GM18907 (cell line): Measurements from ENCODE around the gene DEFB116.
"Not testable (repeated sequence)": the region's sequence is repeated elsewhere in the genome, so short reads cannot be mapped to it uniquely, and the experiment has no call there.

Source experiments
- ATAC-seq: cut with Tn5 transposase; IDR thresholded peaks from one replicate; pipeline ENCODE4 v1.9.1; 2021; ENCODE audit warnings: mild to moderate bottlenecking, moderate library complexity; ENCODE audit not compliant: unreplicated experiment

DEFB116 gene, protein sequence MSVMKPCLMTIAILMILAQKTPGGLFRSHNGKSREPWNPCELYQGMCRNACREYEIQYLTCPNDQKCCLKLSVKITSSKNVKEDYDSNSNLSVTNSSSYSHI

DNA sequence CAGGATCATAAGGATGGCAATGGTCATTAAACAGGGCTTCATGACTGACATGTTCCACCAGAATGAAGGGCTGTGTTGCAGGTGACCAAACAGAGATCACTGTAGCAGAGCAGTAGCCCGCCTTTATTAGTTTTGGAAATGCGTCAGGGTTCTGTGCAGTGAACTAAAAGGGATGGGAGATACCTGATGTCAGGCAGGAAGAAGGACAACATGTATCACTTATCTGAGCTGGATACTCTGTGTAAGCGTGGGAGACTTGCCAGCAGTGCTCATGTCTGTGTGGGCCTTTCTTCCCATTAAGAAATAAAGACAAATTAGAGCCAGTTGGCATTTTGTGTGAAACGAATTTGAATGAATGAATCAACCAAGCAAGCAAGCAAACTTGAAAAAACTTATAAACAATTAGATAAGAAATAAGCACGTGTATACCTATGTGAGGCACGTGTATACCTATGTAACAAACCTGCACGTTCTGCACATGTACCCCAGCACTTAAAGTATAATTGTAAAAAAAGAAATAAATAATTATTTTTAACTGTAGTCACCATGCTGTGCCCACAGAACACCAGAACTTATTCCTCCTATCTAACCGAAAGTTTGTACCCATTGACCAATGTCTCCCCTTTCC, at the start of gene DEFB116:
TSS of gene DEFB116 (minus strand) at position 51 of the 628 bp plus-strand sequence. CDS start at position 51, 0 bp downstream.
- no peak for ATAC-seq

DNA sequence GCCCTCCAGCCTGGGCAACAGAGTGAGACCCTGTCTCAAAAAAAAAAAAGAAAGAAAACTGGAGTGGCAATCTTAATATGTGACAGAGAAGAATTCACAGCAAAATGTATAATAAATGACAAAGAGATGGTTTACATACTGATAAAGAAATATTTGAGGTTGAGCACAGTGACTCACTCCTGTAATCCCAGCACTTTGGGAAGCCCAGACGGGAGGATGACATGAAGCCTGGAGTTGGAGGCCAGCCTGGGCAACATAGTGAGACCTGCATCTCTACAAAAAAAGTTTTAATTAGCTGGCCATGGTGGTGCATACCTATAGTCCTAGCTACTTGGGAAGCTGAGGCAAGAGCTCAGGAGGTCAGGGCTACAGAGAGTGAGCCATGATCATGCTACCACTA, 47.6 kb upstream of the DEFB116 start:
- ATAC-seq, result no peak

DNA sequence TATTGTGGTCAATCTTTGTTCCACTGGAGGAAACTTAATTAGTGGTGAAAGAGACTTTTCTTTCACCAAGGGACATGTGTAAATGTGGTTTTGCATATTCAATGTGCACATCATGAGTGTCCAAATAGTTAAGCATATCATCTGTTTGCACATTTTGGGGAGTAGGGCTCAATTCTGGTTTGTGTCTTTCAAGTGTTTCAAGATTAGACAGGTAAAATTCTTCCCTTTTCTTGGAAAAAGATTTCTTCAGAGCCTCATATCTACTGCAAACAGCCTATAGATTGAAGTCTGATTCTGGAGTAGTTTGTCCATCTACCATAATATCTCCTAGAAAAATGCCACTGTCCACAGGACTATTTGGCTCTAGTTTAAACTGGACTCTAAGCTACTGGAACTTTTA, 33.1 kb upstream of the DEFB116 start:
- no peak for ATAC-seq

DNA sequence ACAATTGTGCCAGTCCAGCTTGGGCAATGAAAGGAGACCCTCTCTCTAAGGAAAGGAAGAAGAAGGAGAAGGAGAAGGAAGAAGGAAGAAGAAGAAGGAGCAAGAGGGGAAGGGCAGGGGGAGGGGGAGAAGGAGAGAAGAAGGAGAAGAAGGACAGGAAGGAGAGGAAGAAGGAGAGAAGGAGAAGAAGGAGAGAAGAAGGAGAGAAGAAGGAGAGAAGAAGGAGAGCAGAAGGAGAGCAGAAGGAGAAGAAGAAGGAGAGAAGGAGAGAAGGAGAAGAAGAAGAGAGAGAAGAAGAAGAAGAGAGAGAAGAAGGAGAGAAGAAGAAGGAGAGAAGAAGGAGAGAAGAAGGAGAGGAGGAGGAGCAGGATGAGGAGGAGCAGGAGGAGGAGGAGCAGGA, 22.5 kb upstream of the DEFB116 start:
- ATAC-seq, result no peak

- ATAC-seq, result no peak
These were observed 14.1 kb upstream of the DEFB116 start for GRCh38 chr20:31322504-31322903.

DNA sequence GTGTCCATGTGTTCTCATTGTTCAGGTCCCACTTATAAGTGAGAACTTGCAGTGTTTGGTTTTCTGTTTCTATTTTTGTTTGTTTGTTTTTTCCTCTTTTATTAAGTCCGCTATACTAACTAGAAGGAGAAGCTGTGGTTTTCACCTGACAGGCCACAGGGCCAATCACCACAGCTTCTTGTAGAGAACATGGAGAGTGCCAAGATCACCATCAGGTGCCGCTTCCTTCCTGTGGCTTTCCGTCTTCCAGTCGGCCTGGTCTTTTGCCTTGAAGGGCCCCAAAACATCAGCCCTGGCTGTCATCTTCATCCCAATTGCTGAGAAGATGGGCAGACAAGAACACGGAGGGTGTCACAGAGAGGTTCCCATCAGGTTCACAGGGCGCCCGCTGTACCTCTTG, 23.4 kb downstream of the DEFB116 start:
- not testable (repeated sequence) for ATAC-seq

DNA sequence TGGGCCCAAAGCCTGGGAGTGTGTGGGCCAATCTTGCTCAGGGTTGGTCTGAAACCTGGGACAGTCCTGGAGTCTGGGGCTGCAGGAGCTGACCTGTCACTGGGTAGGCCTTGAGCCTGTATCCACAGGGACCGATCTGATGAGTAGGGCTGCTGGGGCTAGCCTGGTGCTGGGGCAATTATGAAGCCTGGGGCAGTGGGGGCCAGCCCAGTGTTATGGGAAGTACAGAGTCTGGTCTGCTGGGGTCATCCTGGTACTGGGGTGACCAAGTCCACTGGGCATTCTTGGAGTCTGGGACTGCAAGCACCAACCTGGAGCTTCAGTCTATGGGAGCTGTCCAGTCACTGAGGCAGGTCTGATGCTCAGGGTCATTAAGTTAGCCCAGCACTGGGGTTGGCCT, 30.2 kb downstream of the DEFB116 start:
- ATAC-seq, result no peak

DNA sequence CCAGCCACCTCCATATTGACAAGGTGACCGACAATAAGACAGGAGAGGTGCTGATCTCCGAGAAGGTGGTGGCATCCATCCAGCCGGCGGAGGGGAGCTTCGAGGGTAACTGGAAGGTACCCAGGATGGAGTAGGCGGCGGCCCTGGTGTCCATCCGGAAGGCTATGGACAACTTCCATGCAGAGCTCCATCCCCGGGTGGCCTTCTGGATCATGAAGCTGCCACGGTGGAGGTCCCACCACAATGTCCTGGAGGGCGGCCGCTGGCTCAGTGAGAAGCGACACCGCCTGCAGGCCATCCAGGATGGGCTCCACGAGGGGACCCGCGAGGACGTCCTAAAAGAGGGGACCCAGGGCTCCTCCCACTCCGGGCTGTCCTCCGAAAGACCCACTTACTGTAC, 33.9 kb downstream of the DEFB116 start:
- no peak for ATAC-seq

GRCh38 chr20:31260326-31260932, 48.0 kb downstream of the DEFB116 start:
- no peak for ATAC-seq

DNA sequence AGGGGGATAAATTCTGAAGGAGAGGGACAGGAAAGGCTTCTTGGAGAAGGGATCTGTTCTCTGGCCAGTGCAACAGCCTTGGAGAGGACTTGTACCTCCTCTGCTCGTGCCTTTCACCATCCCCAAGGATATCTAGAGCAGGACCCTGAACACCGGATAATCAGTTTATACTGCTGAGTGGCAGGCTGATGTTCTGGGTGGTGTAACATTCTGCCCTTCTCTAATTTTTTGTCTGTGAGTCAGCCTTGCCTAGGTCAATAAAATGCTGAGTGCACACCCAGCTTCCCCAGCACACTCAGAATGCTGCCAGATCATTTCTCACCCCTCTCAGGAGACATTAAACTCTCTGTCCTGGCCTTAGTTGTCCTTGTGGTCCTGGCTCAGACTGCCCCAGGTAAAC, 51.0 kb downstream of the DEFB116 start, which contains the start of gene DEFB115:
TSS of gene DEFB115 (plus strand) at position 301 of the 400 bp plus-strand sequence. CDS start at position 301, 0 bp downstream.
- no peak for ATAC-seq

DNA sequence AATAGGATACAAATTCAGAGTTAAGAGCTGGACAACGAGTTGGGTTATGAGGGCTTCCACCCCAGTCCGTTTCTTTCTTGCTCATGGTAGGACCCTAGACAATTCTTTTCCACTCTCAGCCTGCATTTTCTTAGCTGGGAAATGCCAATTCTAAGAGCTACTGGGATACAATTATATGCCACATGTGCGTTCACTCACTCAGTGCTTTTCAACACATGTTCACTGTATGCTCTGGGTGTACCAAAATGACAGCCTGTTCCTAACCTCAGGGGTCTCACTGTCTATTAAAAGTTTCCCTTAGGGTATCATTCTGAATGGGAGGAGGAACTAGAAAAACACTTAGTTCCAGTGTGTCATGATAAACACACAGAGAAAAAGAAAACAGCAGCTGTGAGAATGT, 51.4 kb downstream of the DEFB116 start:
- ATAC-seq, result no peak
